GM21423 (cell line): ENCODE data around the gene RLN3.

Experiments used
- ATAC-seq: cut with Tn5 transposase; IDR thresholded peaks from one replicate; pipeline ENCODE4 v1.9.1; 2021; ENCODE audit warnings: mild to moderate bottlenecking, moderate library complexity; ENCODE audit not compliant: unreplicated experiment

The RLN3 gene, protein sequence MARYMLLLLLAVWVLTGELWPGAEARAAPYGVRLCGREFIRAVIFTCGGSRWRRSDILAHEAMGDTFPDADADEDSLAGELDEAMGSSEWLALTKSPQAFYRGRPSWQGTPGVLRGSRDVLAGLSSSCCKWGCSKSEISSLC

DNA sequence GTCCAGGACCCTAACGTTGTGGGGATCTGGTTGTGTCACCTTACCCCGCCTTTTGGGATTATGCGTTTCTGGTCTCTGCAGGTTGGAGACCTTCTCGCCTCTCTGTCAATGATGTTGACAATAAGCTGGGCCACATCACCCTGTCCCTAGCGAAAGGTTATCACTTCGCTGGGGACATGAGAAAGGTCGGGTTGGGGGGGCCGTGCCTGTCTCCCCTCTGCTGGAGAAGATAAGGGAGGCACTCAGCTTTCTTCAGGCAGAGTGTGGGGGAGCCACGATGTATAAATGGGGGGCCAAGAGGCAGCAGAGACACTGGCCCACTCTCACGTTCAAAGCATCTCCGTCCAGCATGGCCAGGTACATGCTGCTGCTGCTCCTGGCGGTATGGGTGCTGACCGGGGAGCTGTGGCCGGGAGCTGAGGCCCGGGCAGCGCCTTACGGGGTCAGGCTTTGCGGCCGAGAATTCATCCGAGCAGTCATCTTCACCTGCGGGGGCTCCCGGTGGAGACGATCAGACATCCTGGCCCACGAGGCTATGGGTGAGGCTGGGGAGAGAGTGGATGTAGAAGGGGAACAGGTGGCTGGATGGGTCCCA is at the start of gene RLN3:
RLN3 (plus strand) TSS at position 293 of the 595 bp plus-strand sequence; CDS start at position 350, 57 bp downstream.
- no peak for ATAC-seq

DNA sequence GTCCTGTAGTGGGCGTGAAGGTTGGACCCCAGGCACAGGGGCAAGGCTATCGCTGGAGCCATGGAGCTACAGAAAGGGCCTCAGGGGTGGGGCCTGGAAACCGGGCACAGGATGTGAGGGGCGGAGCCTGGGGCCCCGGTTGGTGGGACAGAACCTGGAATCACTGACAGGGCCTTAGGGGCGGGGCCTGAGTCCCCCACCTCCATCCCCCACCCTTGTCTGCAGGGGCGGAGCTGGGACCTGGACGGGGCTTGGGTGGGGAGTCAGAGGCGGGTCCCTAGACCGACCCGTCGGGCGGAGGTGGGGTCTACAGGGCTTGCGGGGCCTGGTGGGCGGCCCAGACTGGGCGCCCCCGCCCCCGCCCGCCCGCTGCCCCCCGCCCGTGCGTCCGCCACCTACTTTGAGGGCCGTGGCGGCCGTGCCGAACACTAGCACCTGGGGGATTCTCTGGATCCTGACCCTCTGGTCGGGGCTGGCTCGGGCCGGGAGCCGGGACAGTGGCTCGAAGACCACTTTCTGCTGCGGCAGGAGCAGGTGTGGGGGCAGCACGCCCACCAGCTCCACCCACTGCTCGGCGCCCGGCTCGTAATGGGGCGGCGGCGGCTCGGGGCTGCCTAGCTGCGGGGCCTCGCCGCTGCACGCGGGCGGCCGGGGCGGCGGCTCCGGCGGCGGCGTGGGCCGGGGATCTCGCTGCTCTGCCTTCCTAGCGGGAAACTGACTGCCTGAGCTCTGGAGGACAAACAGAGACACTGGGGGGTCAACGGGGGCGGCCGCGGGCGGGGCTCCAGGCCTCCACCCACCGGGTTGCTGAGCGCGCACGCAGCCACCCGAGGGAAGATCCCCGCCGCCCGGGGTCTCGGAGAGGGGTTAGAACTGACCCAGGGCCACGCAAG is 49.4 kb upstream of the RLN3 start:
- no peak for ATAC-seq

DNA sequence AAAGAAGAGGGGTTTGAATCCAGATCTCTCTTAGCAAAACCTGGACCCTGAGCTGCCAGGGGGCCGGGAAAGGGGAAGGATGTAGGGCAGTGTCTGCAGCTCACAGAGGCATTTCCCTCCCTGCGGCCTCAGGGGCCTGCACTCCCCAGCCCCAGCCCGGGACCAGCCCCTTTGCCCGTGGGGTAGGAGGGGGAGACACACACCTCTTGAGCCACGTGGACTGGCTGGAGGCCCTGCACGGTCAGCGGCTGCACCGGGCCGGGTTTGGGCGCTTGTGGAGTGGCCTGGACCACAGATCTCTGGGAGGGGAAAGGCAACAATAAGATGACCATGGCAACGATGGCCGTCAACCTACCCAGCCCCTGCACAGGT is 48.7 kb upstream of the RLN3 start:
- ATAC-seq: no peak

DNA sequence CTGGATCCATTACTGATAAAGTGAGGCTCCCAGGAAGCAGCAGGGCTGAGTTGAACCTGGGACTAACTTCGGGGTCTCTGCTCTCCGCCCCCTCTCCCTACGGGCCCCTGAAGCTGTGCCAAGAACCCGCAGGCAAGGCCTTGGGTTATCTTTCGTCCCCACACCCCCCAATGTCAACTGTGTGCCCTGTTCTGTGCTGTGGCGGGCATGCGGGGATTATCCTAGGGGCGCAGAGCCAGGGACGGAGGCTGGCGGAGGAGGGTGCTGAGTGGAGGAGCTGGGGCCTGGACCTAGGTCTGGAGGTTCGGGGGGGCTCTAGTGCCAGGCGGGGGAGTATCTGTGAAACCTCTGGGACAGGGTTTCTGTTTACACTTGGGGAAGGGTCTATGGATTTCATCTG is 48.3 kb upstream of the RLN3 start:
- ATAC-seq: no peak

DNA sequence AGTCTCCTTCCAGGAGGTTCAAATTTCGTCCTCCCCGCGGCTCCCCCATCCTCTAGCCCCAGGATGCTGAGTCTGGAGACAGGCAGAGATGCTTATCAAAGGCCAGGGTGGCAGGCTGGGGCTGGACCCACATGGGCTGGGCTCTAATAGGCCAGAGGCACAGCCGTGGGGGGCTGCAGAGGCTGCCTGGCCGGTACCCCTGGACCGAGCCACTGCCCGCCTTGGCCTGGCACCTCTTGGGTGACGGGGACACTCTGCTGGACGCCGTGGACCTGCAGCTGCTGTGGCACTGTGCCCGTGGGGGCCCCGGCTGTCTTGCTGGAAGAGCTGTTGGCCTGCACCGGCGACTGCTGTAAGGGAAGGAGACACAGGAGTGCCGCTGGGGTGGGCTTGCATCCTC is 47.6 kb upstream of the RLN3 start:
- ATAC-seq: no peak

DNA sequence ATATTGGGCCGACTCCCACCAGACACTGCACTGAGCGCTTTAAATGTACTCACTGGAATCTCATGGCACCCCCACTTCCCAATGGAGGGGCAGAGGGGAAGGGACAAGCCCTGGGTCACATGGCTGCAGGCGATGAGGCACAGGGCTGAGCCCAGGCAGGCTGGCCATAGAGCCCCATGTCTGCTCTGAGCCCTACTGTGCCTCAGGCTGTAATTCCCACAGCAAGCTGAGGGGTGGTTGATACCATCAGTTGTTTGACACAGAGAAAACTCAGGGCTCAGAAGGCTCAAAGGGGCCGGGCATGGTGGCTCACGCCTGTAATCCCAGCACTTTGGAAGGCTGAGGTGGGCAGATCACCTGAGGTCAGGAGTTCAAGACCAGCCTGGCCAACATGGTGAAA is 46.9 kb upstream of the RLN3 start:
- ATAC-seq: no peak

DNA sequence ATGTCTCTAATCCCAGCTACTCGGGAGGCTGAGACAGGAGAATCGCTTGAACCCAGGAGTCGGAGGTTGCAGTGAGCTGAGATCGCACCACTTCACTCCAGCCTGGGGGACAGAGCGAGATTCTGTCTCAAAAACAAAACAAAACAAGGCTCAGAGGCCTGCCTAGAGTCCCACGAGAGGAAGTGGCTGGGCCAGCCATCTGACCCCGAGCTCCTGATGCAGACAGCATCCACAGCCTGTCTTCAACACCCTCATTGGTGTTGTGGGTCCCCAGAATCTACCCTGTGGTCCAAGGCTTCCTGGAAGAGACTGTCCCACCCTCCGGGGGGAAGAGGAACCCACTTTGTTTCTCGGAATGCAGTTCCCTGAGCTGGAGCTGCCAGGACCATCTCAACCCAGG is 46.5 kb upstream of the RLN3 start:
- no peak for ATAC-seq

DNA sequence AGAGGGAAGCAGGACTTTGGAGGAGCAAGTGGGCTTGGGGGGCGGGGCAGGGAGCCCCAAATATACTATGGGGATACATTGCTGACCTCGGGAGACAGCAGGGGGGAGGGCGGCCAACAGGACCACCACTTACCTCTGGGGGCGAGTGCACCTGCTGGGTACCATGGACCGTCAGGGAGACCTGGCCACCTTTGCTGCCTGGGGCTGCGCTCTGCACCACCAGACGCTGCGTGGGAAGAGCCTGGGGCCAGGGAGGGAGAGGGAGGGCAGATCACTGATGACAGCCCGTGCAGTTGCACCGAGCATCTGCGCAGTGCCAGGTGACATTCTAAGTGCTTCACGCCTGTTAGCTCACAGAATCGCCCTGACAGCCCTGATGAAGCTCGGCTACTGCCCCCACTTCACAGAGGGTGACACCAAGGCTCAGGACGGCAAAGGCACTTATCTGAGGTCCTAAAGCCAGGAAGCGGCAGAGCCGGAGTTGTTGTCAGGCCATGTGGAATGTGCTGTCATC is 45.9 kb upstream of the RLN3 start:
- ATAC-seq: no peak

DNA sequence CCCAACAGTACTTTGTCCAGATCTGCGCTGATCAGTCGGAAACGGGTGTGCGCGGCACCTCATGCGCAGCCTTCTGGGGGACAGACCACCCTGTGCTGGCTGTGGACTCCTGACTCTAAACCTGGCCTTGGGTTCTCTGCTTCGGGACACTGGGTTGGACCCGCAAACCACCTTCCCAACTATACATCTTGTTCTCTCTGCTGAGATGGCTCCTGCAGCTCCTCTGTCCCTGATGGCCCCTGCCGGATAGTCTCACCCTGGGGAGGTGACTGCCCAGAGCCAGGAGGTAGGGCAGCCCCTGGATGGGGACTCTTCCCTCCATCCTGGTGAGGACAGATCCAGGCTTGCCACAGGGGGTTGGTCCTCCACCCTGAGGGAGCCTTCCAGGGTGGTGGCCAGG is 45.2 kb upstream of the RLN3 start:
- ATAC-seq: no peak

DNA sequence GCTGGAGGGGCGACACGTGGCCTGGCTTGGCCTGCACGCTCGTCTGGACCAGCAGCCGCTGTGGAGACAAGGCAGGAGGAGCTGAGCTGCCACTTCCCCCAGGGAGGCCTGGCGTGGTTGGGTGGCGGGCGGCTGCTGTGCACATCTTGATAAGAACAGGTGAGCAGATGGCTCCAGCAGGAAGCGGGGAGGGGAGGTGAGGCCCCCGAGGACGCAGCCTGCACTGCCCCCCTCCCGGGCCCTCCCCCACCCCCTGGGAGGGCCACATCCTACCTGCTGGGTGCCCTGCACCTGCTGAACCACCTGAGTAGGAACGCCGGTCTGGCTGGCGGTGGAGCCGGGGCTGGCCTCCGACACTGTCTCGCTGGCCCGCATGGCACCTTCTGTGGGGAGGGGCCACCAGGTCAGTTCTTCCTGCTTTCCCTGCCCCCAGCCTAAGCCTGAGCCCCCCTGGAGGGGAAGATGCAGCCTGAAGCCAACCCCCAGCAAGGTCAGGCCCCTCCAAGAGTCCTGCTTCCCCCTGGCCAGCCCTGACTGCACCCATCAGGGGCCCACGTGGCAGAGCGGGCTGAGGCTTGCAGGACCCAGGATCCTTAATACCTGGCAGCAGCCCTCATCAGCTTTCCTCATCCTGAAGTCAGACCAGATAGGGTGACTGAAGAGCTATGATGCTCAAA is 44.6 kb upstream of the RLN3 start:
- no peak for ATAC-seq

DNA sequence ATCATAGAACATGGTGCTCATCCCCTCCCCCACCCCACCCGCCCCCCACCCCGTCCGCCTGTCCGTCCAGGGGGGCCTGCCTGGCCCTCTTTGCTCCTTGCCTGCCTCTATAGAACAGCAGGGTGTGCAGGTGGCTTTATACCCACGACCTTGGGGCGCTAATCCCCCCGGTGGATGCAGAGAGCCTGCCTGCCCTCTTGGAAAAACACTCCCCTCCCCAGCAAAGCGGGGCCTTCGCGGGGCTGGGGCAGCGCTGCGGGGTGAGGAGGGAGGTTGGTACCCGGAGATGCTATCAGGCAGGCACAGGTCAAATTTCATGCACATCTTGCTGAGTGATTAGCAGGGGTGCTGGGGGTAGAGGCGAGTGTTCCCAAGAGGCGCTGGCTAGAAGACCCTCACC is 43.8 kb upstream of the RLN3 start:
- ATAC-seq: no peak

DNA sequence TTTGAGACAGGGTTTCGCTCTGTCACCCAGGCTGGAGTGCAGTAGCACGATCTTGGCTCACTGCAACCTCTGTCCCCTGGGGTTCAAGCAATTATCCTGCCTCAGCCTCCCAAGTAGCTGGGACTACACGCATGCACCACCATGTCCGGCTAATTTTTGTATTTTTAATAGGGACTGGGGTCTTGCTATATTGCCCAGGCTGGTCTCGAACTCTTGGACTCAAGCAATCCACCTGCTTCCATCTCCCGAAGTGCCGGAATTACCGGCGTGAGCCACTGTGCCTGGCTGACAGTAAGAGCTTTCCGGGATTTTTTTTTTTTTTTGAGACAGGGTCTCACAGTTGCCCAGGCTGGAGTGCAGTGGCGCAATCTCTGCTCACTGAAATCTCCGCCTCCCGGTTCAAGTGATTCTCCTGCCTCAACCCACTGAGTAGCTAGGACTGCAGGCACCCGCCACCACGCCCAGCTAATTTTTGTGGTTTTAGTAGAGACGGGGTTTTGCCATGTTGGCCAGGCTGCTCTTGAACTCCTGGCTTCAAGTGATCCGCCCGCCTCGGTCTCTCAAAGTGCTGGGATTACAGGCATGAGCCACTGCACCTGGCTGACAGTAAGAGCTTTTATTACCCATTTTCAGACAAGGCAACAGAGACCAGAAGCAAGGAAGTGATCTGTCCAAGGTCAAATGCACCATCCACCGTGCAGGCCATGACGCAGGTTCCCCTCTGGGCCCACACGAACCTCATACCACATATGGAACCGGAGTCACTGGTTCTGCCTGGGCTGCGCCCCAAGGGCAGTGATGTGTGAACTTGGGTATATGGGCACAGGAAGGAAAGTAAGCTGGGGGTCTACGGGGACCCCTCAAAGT is 42.8 kb upstream of the RLN3 start:
- no peak for ATAC-seq

DNA sequence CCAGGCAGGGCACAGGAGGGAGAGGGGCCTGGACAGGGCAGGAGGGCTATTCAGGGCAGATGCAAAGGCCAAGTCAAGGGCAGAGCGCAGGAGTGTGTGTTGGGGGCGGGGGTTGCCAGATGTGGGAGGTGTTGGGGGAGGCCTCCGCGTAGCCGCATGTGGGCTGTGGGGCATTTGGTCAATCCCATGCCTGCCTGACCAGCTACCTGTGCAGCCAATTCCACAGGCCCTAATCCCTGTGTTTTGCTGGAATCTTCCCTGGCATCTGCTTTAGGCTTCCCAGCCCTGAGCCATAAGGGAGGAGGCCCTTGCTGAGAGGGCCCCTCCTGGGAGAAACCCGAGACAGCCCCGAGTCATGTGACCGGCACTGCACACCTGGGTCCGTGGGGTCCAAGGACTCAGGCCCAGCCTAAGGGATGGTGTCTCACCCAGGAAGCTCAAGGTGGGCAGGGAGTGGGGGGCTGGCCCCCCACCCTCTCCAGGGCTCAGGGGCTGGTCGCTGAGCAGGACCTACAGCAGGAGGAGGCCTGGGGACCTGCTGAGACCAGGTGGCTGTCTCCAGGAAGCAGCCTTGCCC is 42.1 kb upstream of the RLN3 start:
- ATAC-seq: peak; percentile 17

DNA sequence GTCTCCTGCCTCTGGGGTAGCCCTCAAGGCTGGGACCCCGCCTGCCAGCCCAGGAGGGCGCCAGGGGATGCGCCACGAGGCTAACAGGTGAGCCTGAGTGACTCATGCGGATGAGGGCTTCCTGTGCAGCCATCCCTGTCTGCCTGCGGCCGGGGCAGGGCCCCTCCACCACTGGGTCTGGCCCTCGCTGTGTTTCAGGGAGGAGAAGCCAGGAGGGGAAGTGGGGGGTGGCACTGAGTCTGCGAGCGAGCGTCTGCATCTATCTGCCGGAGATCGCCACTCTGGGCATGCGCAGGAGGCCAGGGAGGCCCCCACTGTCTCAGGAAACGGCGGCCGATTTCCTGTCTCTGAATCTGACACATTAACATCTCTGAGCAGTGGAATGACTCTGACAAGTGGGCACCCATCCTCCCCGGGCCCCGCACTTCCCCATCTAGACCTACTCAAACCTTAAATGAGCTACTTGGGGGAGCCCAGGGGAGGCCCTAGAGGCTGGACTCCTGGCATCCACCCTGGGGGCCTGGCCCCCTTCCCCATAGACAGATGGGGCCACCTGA is 41.5 kb upstream of the RLN3 start:
- peak; percentile 82 for ATAC-seq

DNA sequence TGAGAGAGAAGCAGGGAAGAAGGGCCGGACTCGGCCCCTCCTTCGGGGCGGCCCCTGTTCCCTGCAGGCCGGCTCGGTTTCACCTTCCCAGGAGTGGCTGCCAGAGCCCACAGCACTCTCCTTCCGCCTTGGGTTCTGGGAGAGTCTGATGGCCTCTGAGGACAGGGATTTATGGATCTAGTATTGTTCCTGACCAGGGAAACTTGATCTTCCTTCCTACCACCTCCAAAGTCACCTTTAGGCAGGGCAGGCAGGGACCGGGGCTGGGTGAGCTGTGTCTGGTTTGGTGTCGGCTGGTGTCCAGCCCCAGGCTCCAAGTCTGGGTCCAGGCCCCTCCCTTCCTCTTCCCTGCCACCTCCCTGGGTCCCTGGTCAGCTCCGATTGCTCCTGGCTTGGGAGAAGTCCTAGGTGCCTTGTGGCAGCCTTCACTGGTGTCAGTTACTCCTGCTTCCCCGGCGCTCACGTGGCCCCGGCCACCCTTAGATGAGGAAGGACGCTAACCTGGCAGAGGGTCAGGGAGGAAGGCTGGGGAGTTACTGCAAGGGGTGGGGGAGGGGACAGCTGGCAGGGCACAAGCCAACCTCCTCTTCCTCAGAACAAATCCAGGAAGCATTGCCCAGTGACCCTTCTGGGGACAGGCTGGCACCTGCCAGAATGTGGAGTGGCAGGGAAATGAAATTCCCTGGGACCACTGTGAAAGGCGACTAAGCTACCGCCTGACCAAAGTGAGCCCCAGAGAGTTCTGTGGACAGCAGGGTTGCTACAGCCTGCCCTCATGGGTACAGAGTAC is 40.7 kb upstream of the RLN3 start:
- no peak for ATAC-seq

DNA sequence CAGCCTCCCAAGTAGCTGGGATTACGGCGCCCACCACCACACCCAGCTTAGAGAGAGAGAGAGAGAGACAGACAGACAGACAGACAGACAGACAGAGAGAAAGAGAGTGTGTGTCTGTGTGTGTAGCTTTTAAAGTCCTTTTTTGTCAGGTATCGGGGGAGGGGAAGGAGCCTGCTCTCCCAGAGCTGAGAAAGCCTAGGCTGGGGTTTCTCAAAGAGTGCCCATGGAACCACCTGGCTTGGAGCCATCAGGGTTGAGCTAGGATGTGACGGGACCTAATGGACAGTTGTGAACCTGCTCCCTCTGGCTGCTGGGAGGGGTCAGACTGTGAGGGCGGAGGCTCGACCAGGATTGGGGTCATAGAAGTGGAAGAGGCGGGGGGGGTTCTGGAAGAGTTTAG is 38.5 kb upstream of the RLN3 start:
- ATAC-seq: no peak

DNA sequence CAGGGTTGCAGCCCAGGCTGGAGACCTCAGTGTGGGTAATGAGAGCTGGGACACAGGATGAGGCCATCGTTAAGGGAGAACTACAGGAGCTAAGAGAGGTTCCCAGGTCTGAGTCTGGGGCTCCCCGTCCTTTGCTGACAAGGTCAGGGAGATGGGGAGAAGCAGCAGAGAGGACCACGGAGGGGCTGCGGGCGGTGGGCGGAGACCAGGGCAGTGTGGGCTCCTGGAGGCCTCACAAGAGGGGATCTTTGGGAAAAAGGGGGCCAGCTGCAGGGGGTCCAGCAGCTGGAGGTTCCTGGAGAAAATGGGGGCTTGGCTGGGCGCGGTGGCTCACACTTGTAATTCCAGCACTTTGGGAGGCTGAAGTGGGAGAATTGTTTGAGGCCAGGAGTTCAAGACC is 37.9 kb upstream of the RLN3 start:
- ATAC-seq: no peak

DNA sequence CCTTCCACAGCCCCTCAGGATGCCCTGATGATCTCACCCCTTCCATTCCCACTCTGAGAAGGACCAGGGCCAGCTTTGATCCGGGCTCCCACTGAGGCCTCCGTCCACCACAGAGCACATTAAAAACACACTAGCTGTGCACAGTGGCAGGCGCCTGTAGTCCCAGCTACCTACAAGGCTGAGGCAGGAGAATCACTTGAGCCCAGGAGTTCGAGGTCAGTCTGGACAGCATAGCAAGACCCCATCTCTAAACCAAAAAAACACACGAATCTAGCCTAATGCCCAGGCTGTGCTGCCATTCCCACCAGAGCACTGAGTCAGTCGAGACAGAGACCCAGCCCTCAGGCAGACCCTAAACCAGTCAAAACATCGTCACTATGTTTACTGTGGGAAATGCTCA is 35.9 kb upstream of the RLN3 start:
- ATAC-seq: no peak
